Epithelial cell of esophagus (primary cell): ENCODE data around the gene SUCLG2.

Source experiments
- DNase-seq: peaks from one replicate; pipeline ENCODE4 v3.0.0; 2010; ENCODE audit warnings: low read depth
- H3K4me3 ChIP-seq: 2 replicates; pipeline ENCODE4 v1.5.1; 2011; ENCODE audit warnings: mild to moderate bottlenecking, low read length, control low read depth
- TF ChIP-seq, protein P1 (sequence below): IDR thresholded peaks from 2 replicates; pipeline ENCODE4 v1.5.1; 2011; ENCODE audit warnings: low read depth, mild to moderate bottlenecking, low read length, control low read depth, inconsistent platforms; ENCODE audit not compliant: insufficient read depth; ENCODE audit errors: missing control alignments

Gene SUCLG2

GRCh38 chr3:67616046-67616445, 38.4 kb downstream of the SUCLG2 start:
- TF ChIP-seq, protein P1, sequence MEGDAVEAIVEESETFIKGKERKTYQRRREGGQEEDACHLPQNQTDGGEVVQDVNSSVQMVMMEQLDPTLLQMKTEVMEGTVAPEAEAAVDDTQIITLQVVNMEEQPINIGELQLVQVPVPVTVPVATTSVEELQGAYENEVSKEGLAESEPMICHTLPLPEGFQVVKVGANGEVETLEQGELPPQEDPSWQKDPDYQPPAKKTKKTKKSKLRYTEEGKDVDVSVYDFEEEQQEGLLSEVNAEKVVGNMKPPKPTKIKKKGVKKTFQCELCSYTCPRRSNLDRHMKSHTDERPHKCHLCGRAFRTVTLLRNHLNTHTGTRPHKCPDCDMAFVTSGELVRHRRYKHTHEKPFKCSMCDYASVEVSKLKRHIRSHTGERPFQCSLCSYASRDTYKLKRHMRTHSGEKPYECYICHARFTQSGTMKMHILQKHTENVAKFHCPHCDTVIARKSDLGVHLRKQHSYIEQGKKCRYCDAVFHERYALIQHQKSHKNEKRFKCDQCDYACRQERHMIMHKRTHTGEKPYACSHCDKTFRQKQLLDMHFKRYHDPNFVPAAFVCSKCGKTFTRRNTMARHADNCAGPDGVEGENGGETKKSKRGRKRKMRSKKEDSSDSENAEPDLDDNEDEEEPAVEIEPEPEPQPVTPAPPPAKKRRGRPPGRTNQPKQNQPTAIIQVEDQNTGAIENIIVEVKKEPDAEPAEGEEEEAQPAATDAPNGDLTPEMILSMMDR: no peak
- DNase-seq: no peak
- H3K4me3 ChIP-seq: no peak overlapping the region

GRCh38 chr3:67614195-67614594, 40.2 kb downstream of the SUCLG2 start:
- no peak for DNase-seq
- TF ChIP-seq, protein P1: no peak
- no peak overlapping the region for H3K4me3 ChIP-seq

- DNase-seq: peak; percentile 73
- no peak overlapping the region for H3K4me3 ChIP-seq
- TF ChIP-seq, protein P1: no peak
Observed at GRCh38 chr3:67610458-67610857, 44.0 kb downstream of the SUCLG2 start.

DNA sequence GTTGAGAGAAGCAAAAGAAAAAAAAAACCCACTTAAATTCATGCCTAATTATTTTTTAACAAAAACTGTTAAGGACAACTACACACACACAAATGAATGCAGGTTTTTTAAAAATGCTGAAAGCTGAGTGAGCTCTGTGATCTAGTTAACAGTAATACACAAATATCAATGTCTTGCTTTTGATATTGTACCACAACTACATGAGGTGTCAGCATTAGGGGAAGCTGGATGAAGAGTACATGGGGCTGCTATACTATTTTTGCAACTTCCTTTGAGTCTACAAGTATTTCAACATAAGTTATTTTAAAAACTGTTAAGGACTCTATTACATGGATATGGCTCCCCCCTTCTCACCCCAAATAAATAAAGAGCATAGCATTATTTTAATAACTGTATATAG, 44.7 kb downstream of the SUCLG2 start:
- DNase-seq: no peak
- no peak overlapping the region for H3K4me3 ChIP-seq
- TF ChIP-seq, protein P1: no peak

DNA sequence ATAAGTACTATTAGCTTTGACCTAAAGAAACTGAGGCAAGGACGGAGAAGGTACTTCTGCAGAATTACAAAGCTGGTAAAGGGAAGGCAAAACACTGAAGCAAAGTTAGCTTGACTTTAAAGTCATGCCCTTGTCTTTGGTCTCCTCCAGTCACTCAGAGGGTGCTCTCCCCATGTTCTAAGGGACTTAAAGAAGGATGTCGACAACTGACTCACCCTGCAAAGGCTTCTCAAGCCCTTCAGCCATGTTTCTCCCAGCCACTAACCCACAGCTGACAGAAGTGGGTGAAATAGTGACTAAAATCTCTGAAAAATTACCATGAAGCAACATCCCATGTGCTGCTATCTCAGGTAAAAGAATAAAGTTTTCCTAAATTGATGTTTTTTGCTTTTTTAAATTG, 46.4 kb downstream of the SUCLG2 start:
- TF ChIP-seq, protein P1: no peak

DNA sequence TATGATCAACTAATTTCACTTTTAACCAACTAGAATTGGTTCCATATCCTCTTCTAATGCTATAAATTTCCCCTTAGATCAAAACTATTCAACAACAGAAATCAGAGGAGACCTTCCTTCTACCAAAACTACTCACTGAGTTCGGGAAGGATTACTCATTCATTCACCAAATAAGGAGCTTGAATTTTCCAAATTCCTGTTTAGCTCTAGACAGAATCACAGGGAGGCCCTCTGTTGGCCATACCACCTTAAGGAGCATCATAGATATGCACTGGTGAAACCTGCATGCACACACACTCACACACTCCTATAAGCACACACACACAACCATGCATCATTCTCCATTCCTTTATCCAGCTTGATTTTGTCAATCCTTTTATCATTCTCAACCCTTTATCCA, 49.0 kb downstream of the SUCLG2 start:
- H3K4me3 ChIP-seq: no peak overlapping the region
- TF ChIP-seq, protein P1: no peak
- DNase-seq: peak; percentile 62

More for the DNA sequence above, 46.4 kb downstream of the SUCLG2 start:
- H3K4me3 ChIP-seq: no peak overlapping the region
- no peak for DNase-seq

GRCh38 chr3:67602816-67603215, 51.6 kb downstream of the SUCLG2 start:
- no peak for DNase-seq
- TF ChIP-seq, protein P1: no peak
- H3K4me3 ChIP-seq: no peak overlapping the region
